IPS DF 6.9 (cell line): ENCODE results near the gene RPH3AL.
"Not testable (repeated sequence)": the region's sequence is repeated elsewhere in the genome, so short reads cannot be mapped to it uniquely, and the experiment has no call there.

Experiments used
- DNase-seq: peaks from one replicate; pipeline ENCODE4 v3.0.0-alpha.2; 2013; ENCODE audit warnings: low read depth, low spot score
- H3K27ac ChIP-seq: one replicate; pipeline ENCODE4 v1.5.1; 2013; ENCODE audit warnings: low read length, control low read depth
- H3K27me3 ChIP-seq: 2 replicates; pipeline ENCODE4 v1.6.1; 2013; ENCODE audit warnings: mild to moderate bottlenecking, low read length; ENCODE audit not compliant: control insufficient read depth, insufficient read depth
- H3K36me3 ChIP-seq: 2 replicates; pipeline ENCODE4 v1.6.1; 2013; ENCODE audit warnings: low read length; ENCODE audit not compliant: control insufficient read depth, insufficient read depth
- H3K4me1 ChIP-seq: 2 replicates; pipeline ENCODE4 v1.6.1; 2013; ENCODE audit warnings: low read length; ENCODE audit not compliant: control insufficient read depth, insufficient read depth
- H3K4me3 ChIP-seq: 2 replicates; pipeline ENCODE4 v1.5.1; 2013; ENCODE audit warnings: mild to moderate bottlenecking, low read length
- H3K9me3 ChIP-seq: 2 replicates; pipeline ENCODE4 v1.6.1; 2013; ENCODE audit warnings: low read length, inconsistent platforms; ENCODE audit not compliant: control insufficient read depth, insufficient read depth
- WGBS: extraction: QIAGEN DNeasy Blood & Tissue Kit; methylation state at CpG from one replicate; pipeline ENCODE4 v1.1.7; 2013; ENCODE audit warnings: mixed read lengths, missing lambda C conversion rate; ENCODE audit not compliant: insufficient read length, insufficient coverage; 5-methylcytosine and 5-hydroxymethylcytosine counted together

Gene RPH3AL

GRCh38 chr17:271928-272623, 80.5 kb downstream of the RPH3AL start:
- H3K27me3 ChIP-seq, H3K9me3 ChIP-seq, H3K4me1 ChIP-seq, DNase-seq, H3K27ac ChIP-seq, H3K36me3 ChIP-seq, H3K4me3 ChIP-seq: not testable (repeated sequence)
- no CpG with 5 or more reads among the region's 4 CpGs for WGBS

GRCh38 chr17:269616-270514, 82.7 kb downstream of the RPH3AL start:
- Histone ChIP-seq H3K27ac (no peak overlapping the region), H3K9me3 (no peaks in the 10 kb centered on the region), H3K4me3 (no peak overlapping the region), H3K27me3 (no peaks in the 10 kb centered on the region), H3K4me1 (peaks cover 2% of the 10 kb centered on the region; the same call in 1 of the 2 replicates), H3K36me3 (no peaks in the 10 kb centered on the region)
- DNase-seq, result no peak
- WGBS, result no CpG with 5 or more reads among the region's 27 CpGs

- peaks cover 2% of the 10 kb centered on the region; the same call in 1 of the 2 replicates for H3K4me1 ChIP-seq
- H3K36me3 ChIP-seq, result no peaks in the 10 kb centered on the region
- no peak for DNase-seq
- H3K27ac ChIP-seq, result no peak overlapping the region
- no peaks in the 10 kb centered on the region for H3K9me3 ChIP-seq
- no peaks in the 10 kb centered on the region for H3K27me3 ChIP-seq
- no peak overlapping the region for H3K4me3 ChIP-seq
- no CpG with 5 or more reads among the region's 31 CpGs for WGBS
These were observed 85.6 kb downstream of the RPH3AL start for GRCh38 chr17:266701-267667.

GRCh38 chr17:266219-266618, 86.4 kb downstream of the RPH3AL start:
- Histone ChIP-seq H3K27me3 (no peaks in the 10 kb centered on the region), H3K9me3 (no peaks in the 10 kb centered on the region), H3K27ac (no peak overlapping the region), H3K36me3 (no peaks in the 10 kb centered on the region), H3K4me1 (peaks cover 2% of the 10 kb centered on the region; the same call in 1 of the 2 replicates), H3K4me3 (no peak overlapping the region)
- DNase-seq, result no peak
- WGBS, result no CpG with 5 or more reads among the region's 6 CpGs

GRCh38 chr17:265718-266117, 86.9 kb downstream of the RPH3AL start:
- no peak overlapping the region for H3K27ac ChIP-seq
- no CpG with 5 or more reads among the region's 10 CpGs for WGBS

GRCh38 chr17:263773-264172, 88.8 kb downstream of the RPH3AL start:
- Histone ChIP-seq H3K36me3 (no peaks in the 10 kb centered on the region), H3K4me1 (peaks cover 12% of the 10 kb centered on the region), H3K4me3 (no peak overlapping the region), H3K9me3 (no peaks in the 10 kb centered on the region), H3K27me3 (no peaks in the 10 kb centered on the region), H3K27ac (no peak overlapping the region)
- no CpG with 5 or more reads among the region's 24 CpGs for WGBS
- no peak for DNase-seq

More at GRCh38 chr17:265718-266117, 86.9 kb downstream of the RPH3AL start:
- Histone ChIP-seq H3K9me3 (no peaks in the 10 kb centered on the region), H3K4me3 (no peak overlapping the region), H3K36me3 (no peaks in the 10 kb centered on the region), H3K4me1 (peaks cover 4% of the 10 kb centered on the region; the same call in 1 of the 2 replicates), H3K27me3 (no peaks in the 10 kb centered on the region)
- DNase-seq, result no peak

- Histone ChIP-seq H3K4me1 (peaks cover 12% of the 10 kb centered on the region), H3K27me3 (no peaks in the 10 kb centered on the region), H3K9me3 (no peaks in the 10 kb centered on the region), H3K4me3 (no peak overlapping the region), H3K36me3 (no peaks in the 10 kb centered on the region), H3K27ac (no peak overlapping the region)
- no CpG with 5 or more reads among the region's 18 CpGs for WGBS
- DNase-seq, result no peak
These were observed 89.3 kb downstream of the RPH3AL start for GRCh38 chr17:263271-263670.

GRCh38 chr17:261635-262034, 91.0 kb downstream of the RPH3AL start:
- no CpG with 5 or more reads among the region's 8 CpGs for WGBS
- peaks cover 12% of the 10 kb centered on the region for H3K4me1 ChIP-seq
- no peak for DNase-seq
- no peaks in the 10 kb centered on the region for H3K27me3 ChIP-seq
- H3K36me3 ChIP-seq, result no peaks in the 10 kb centered on the region
- H3K9me3 ChIP-seq, result no peaks in the 10 kb centered on the region
- H3K27ac ChIP-seq, result no peak overlapping the region
- no peak overlapping the region for H3K4me3 ChIP-seq

GRCh38 chr17:260944-261343, 91.7 kb downstream of the RPH3AL start:
- H3K27ac ChIP-seq, result no peak overlapping the region
- H3K4me3 ChIP-seq, result no peak overlapping the region
- no CpG with 5 or more reads among the region's 4 CpGs for WGBS
- no peaks in the 10 kb centered on the region for H3K36me3 ChIP-seq
- H3K9me3 ChIP-seq, result no peaks in the 10 kb centered on the region
- H3K27me3 ChIP-seq, result no peaks in the 10 kb centered on the region
- no peak for DNase-seq
- peaks cover 12% of the 10 kb centered on the region for H3K4me1 ChIP-seq
